ENCODE measurements around the gene PDE4B. TPM values are rescaled to one million over a fixed set of nuclear protein-coding genes. Genes with fewer than 3 reads are reported as not detected.

PDE4B gene
- total RNA-seq, 2 experiments from 2014 or later = 23.4 to 26.2 TPM

- H3K4me1 Mint-ChIP-seq (ENCODE audit: low read depth) = no peaks in the 10 kb centered on the region
- CTCF ChIA-PET = no interaction called here
- DNase-seq = no peak
- H3K9me3 Mint-ChIP-seq = peaks cover 3% of the 10 kb centered on the region
- intact Hi-C loops (cut with micrococcal nuclease) = no loop called here
- H3K27ac Mint-ChIP-seq = no peak overlapping the region
- H3K27me3 Mint-ChIP-seq (ENCODE audit: low read depth) = peaks cover 16% of the 10 kb centered on the region
- no peaks in the 10 kb centered on the region for H3K36me3 Mint-ChIP-seq (ENCODE audit: low read depth)
- no peak overlapping the region for H3K4me3 Mint-ChIP-seq
These were observed 104.0 kb downstream of the PDE4B start for GRCh38 chr1:65896721-65897120.

- H3K9me3 Mint-ChIP-seq = peaks cover 3% of the 10 kb centered on the region
- H3K4me1 Mint-ChIP-seq (ENCODE audit: low read depth) = no peaks in the 10 kb centered on the region
- peaks cover 18% of the 10 kb centered on the region for H3K27me3 Mint-ChIP-seq (ENCODE audit: low read depth)
- intact Hi-C loops (cut with micrococcal nuclease) = no loop called here
- CTCF ChIA-PET = no interaction called here
- no peak for DNase-seq
- H3K27ac Mint-ChIP-seq = no peak overlapping the region
- no peak overlapping the region for H3K4me3 Mint-ChIP-seq
- H3K36me3 Mint-ChIP-seq (ENCODE audit: low read depth) = no peaks in the 10 kb centered on the region
These were observed 104.8 kb downstream of the PDE4B start for GRCh38 chr1:65897485-65897884.

GRCh38 chr1:65904681-65905083, 112.0 kb downstream of the PDE4B start:
- CTCF ChIA-PET = no interaction called here
- intact Hi-C loops (cut with micrococcal nuclease) = no loop called here
- H3K4me3 Mint-ChIP-seq = no peak overlapping the region
- peaks cover 12% of the 10 kb centered on the region for H3K27me3 Mint-ChIP-seq (ENCODE audit: low read depth)
- DNase-seq = no peak
- H3K9me3 Mint-ChIP-seq = no peaks in the 10 kb centered on the region
- H3K36me3 Mint-ChIP-seq (ENCODE audit: low read depth) = no peaks in the 10 kb centered on the region
- H3K4me1 Mint-ChIP-seq (ENCODE audit: low read depth) = no peaks in the 10 kb centered on the region
- H3K27ac Mint-ChIP-seq = no peak overlapping the region

- CTCF ChIA-PET = no interaction called here
- Mint-ChIP-seq H3K36me3 (ENCODE audit: low read depth) (no peaks in the 10 kb centered on the region), H3K9me3 (no peaks in the 10 kb centered on the region), H3K4me3 (no peak overlapping the region), H3K27me3 (ENCODE audit: low read depth) (peaks cover 18% of the 10 kb centered on the region), H3K4me1 (ENCODE audit: low read depth) (no peaks in the 10 kb centered on the region), H3K27ac (no peak overlapping the region)
- intact Hi-C loops (cut with micrococcal nuclease) = no loop called here
- DNase-seq = no peak
These were observed 117.7 kb downstream of the PDE4B start for GRCh38 chr1:65910432-65910831.

GRCh38 chr1:65911679-65912078, 119.0 kb downstream of the PDE4B start:
- Mint-ChIP-seq H3K4me1 (ENCODE audit: low read depth) (no peaks in the 10 kb centered on the region), H3K27ac (no peak overlapping the region), H3K36me3 (ENCODE audit: low read depth) (no peaks in the 10 kb centered on the region), H3K4me3 (no peak overlapping the region), H3K9me3 (no peaks in the 10 kb centered on the region), H3K27me3 (ENCODE audit: low read depth) (peaks cover 18% of the 10 kb centered on the region)
- intact Hi-C loops (cut with micrococcal nuclease) = no loop called here
- CTCF ChIA-PET = no interaction called here
- no peak for DNase-seq

GRCh38 chr1:65918564-65918963, 125.9 kb downstream of the PDE4B start:
- intact Hi-C loops (cut with micrococcal nuclease) = no loop called here
- H3K4me1 Mint-ChIP-seq (ENCODE audit: low read depth) = no peaks in the 10 kb centered on the region
- H3K36me3 Mint-ChIP-seq (ENCODE audit: low read depth) = no peaks in the 10 kb centered on the region
- CTCF ChIA-PET = no interaction called here
- DNase-seq = no peak
- no peaks in the 10 kb centered on the region for H3K9me3 Mint-ChIP-seq
- peaks cover 4% of the 10 kb centered on the region for H3K27me3 Mint-ChIP-seq (ENCODE audit: low read depth)
- H3K4me3 Mint-ChIP-seq = no peak overlapping the region
- no peak overlapping the region for H3K27ac Mint-ChIP-seq

- intact Hi-C loops (cut with micrococcal nuclease) = no loop called here
- no peaks in the 10 kb centered on the region for H3K9me3 Mint-ChIP-seq
- no peaks in the 10 kb centered on the region for H3K36me3 Mint-ChIP-seq (ENCODE audit: low read depth)
- CTCF ChIA-PET = no interaction called here
- H3K4me3 Mint-ChIP-seq = no peak overlapping the region
- no peak overlapping the region for H3K27ac Mint-ChIP-seq
- DNase-seq = no peak
- H3K27me3 Mint-ChIP-seq (ENCODE audit: low read depth) = peaks cover under 1% of the 10 kb centered on the region
- no peaks in the 10 kb centered on the region for H3K4me1 Mint-ChIP-seq (ENCODE audit: low read depth)
These were observed 128.8 kb downstream of the PDE4B start for GRCh38 chr1:65921446-65921845.

GRCh38 chr1:65924471-65924870, 131.8 kb downstream of the PDE4B start:
- no peak for DNase-seq
- Mint-ChIP-seq H3K36me3 (ENCODE audit: low read depth) (no peaks in the 10 kb centered on the region), H3K4me3 (no peak overlapping the region), H3K27me3 (ENCODE audit: low read depth) (peaks cover 3% of the 10 kb centered on the region), H3K27ac (no peak overlapping the region), H3K4me1 (ENCODE audit: low read depth) (no peaks in the 10 kb centered on the region), H3K9me3 (no peaks in the 10 kb centered on the region)
- CTCF ChIA-PET = no interaction called here
- intact Hi-C loops (cut with micrococcal nuclease) = no loop called here

- Mint-ChIP-seq H3K4me1 (ENCODE audit: low read depth) (no peaks in the 10 kb centered on the region), H3K27me3 (ENCODE audit: low read depth) (peaks cover 8% of the 10 kb centered on the region), H3K4me3 (no peak overlapping the region), H3K36me3 (ENCODE audit: low read depth) (no peaks in the 10 kb centered on the region), H3K9me3 (no peaks in the 10 kb centered on the region), H3K27ac (no peak overlapping the region)
- CTCF ChIA-PET = no interaction called here
- intact Hi-C loops (cut with micrococcal nuclease) = loop anchor here (2.0 kb wide), 1 partner anchor 68 kb away; no protein-coding TSS in a partner anchor
- DNase-seq = no peak
These were observed 145.8 kb downstream of the PDE4B start for GRCh38 chr1:65938506-65938905.

GRCh38 chr1:65939191-65939590, 146.5 kb downstream of the PDE4B start:
- H3K4me3 Mint-ChIP-seq = no peak overlapping the region
- intact Hi-C loops (cut with micrococcal nuclease) = loop anchor here (2.0 kb wide), 1 partner anchor 68 kb away; no protein-coding TSS in a partner anchor
- CTCF ChIA-PET = no interaction called here
- peaks cover 8% of the 10 kb centered on the region for H3K27me3 Mint-ChIP-seq (ENCODE audit: low read depth)
- DNase-seq = no peak
- no peaks in the 10 kb centered on the region for H3K36me3 Mint-ChIP-seq (ENCODE audit: low read depth)
- H3K4me1 Mint-ChIP-seq (ENCODE audit: low read depth) = no peaks in the 10 kb centered on the region
- H3K9me3 Mint-ChIP-seq = no peaks in the 10 kb centered on the region
- H3K27ac Mint-ChIP-seq = no peak overlapping the region

GRCh38 chr1:65939636-65940035, 146.9 kb downstream of the PDE4B start:
- no peaks in the 10 kb centered on the region for H3K4me1 Mint-ChIP-seq (ENCODE audit: low read depth)
- CTCF ChIA-PET = no interaction called here
- no peaks in the 10 kb centered on the region for H3K9me3 Mint-ChIP-seq
- H3K27ac Mint-ChIP-seq = no peak overlapping the region
- H3K27me3 Mint-ChIP-seq (ENCODE audit: low read depth) = peaks cover 8% of the 10 kb centered on the region
- no peaks in the 10 kb centered on the region for H3K36me3 Mint-ChIP-seq (ENCODE audit: low read depth)
- intact Hi-C loops (cut with micrococcal nuclease) = loop anchor here (2.0 kb wide), 1 partner anchor 69 kb away; no protein-coding TSS in a partner anchor
- H3K4me3 Mint-ChIP-seq = no peak overlapping the region
- DNase-seq = no peak

- H3K36me3 Mint-ChIP-seq (ENCODE audit: low read depth) = no peaks in the 10 kb centered on the region
- no peaks in the 10 kb centered on the region for H3K9me3 Mint-ChIP-seq
- H3K4me3 Mint-ChIP-seq = no peak overlapping the region
- CTCF ChIA-PET = interaction anchor here (0.7 kb wide), 1 partner anchor 286 kb away, joined by 3 read pairs; no protein-coding TSS in a partner anchor
- DNase-seq = no peak
- intact Hi-C loops (cut with micrococcal nuclease) = no loop called here
- peaks cover 9% of the 10 kb centered on the region for H3K27me3 Mint-ChIP-seq (ENCODE audit: low read depth)
- no peaks in the 10 kb centered on the region for H3K4me1 Mint-ChIP-seq (ENCODE audit: low read depth)
- H3K27ac Mint-ChIP-seq = no peak overlapping the region
These were observed 147.4 kb downstream of the PDE4B start for GRCh38 chr1:65940126-65940525.

GRCh38 chr1:65942476-65942875, 149.8 kb downstream of the PDE4B start:
- H3K27me3 Mint-ChIP-seq (ENCODE audit: low read depth) = peaks cover 10% of the 10 kb centered on the region
- no peak overlapping the region for H3K4me3 Mint-ChIP-seq
- no peak for DNase-seq
- no peaks in the 10 kb centered on the region for H3K4me1 Mint-ChIP-seq (ENCODE audit: low read depth)
- CTCF ChIA-PET = interaction anchor here (1.0 to 2.1 kb wide), 2 partner anchors 300 to 1054 kb away, joined by 3 to 5 read pairs; no protein-coding TSS in a partner anchor
- H3K9me3 Mint-ChIP-seq = no peaks in the 10 kb centered on the region
- H3K36me3 Mint-ChIP-seq (ENCODE audit: low read depth) = no peaks in the 10 kb centered on the region
- H3K27ac Mint-ChIP-seq = no peak overlapping the region
- intact Hi-C loops (cut with micrococcal nuclease) = no loop called here

GRCh38 chr1:65946376-65946775, 153.7 kb downstream of the PDE4B start:
- DNase-seq = no peak
- intact Hi-C loops (cut with micrococcal nuclease) = no loop called here
- H3K27ac Mint-ChIP-seq = no peak overlapping the region
- no peaks in the 10 kb centered on the region for H3K4me1 Mint-ChIP-seq (ENCODE audit: low read depth)
- no peaks in the 10 kb centered on the region for H3K36me3 Mint-ChIP-seq (ENCODE audit: low read depth)
- no peaks in the 10 kb centered on the region for H3K9me3 Mint-ChIP-seq
- H3K27me3 Mint-ChIP-seq (ENCODE audit: low read depth) = peaks cover 7% of the 10 kb centered on the region
- H3K4me3 Mint-ChIP-seq = no peak overlapping the region
- CTCF ChIA-PET = no interaction called here

All from activated naive CD4-positive, alpha-beta T cell treated with anti-CD3 and anti-CD28 coated beads for 36 hours (primary cell).